CD8-positive, alpha-beta memory T cell (primary cell): Measurements from ENCODE around the gene GOSR1. TPM values are rescaled to one million over a fixed set of nuclear protein-coding genes. Genes with fewer than 3 reads are reported as not detected.
"Not testable (repeated sequence)": the region's sequence is repeated elsewhere in the genome, so short reads cannot be mapped to it uniquely, and the experiment has no call there.

Experiments used
- CTCF ChIA-PET: fragments of 350-600 bp; sonication (Branson Sonifier 250); formaldehyde crosslinking; loops from one replicate; lab custom pipeline; 2021; ENCODE audit warnings: antibody characterized with exemption; lab: Charles Lee
- POLR2A ChIA-PET: fragments of 350-600 bp; sonication (Branson Sonifier 250); formaldehyde crosslinking; loops from one replicate; lab custom pipeline; 2021; ENCODE audit warnings: antibody characterized with exemption; lab: Charles Lee
- DNase-seq, 5 donors: peaks; one replicate each; pipeline versions ENCODE4 v3.0.0 to v3.0.0-alpha.2; 2020 to 2022; ENCODE audit warnings: mixed read lengths in 1 of 5
- H3K27ac ChIP-seq: one replicate; pipeline ENCODE4 v1.7.0; 2013; ENCODE audit warnings: low read depth, mild to moderate bottlenecking, low read length, moderate library complexity
- H3K27me3 ChIP-seq: 2 replicates; pipeline ENCODE4 v1.7.0; 2013; ENCODE audit warnings: low read length, mild to moderate bottlenecking; ENCODE audit not compliant: insufficient read depth, poor library complexity, severe bottlenecking
- H3K36me3 ChIP-seq: 2 replicates; pipeline ENCODE4 v1.7.0; 2013; ENCODE audit warnings: mild to moderate bottlenecking, low read length, moderate library complexity; ENCODE audit not compliant: insufficient read depth
- H3K4me1 ChIP-seq: 2 replicates; pipeline ENCODE4 v1.7.0; 2013; ENCODE audit warnings: mild to moderate bottlenecking, low read length, moderate library complexity; ENCODE audit not compliant: insufficient read depth
- H3K4me3 ChIP-seq: 2 replicates; pipeline ENCODE4 v1.7.0; 2013; ENCODE audit warnings: mild to moderate bottlenecking, low read length
- H3K9me3 ChIP-seq: 2 replicates; pipeline ENCODE4 v1.7.0; 2013; ENCODE audit warnings: mild to moderate bottlenecking, low read length
- H3K27ac Mint-ChIP-seq, 8 donors: one replicate each; pipeline ENCODE4 v1.8.0; 2020 to 2021; ENCODE audit warnings: mixed read lengths in 8 of 8, mild to moderate bottlenecking in 6 of 8, inconsistent platforms in 3 of 8, moderate library complexity in 3 of 8
- H3K27me3 Mint-ChIP-seq, 2 donors: one replicate each; pipeline ENCODE4 v1.8.0; 2020 to 2021; ENCODE audit warnings: mixed read lengths in 2 of 2, mild to moderate bottlenecking in 1 of 2, moderate library complexity in 1 of 2
- H3K36me3 Mint-ChIP-seq, 3 donors: one replicate each; pipeline ENCODE4 v1.8.0; 2020 to 2021; ENCODE audit warnings: mixed read lengths in 3 of 3, inconsistent platforms in 1 of 3, mild to moderate bottlenecking in 1 of 3
- H3K4me1 Mint-ChIP-seq, 3 donors: one replicate each; pipeline ENCODE4 v1.8.0; 2020 to 2021; ENCODE audit warnings: mixed read lengths in 3 of 3, inconsistent platforms in 1 of 3, mild to moderate bottlenecking in 1 of 3
- H3K4me3 Mint-ChIP-seq, 7 donors: one replicate each; pipeline ENCODE4 v1.8.0; 2020 to 2021; ENCODE audit warnings: mixed read lengths in 7 of 7, mild to moderate bottlenecking in 6 of 7, moderate library complexity in 4 of 7, inconsistent platforms in 2 of 7
- H3K9me3 Mint-ChIP-seq, 5 donors: one replicate each; pipeline ENCODE4 v1.8.0; 2020 to 2022; ENCODE audit warnings: mixed read lengths in 5 of 5, mild to moderate bottlenecking in 3 of 5, moderate library complexity in 2 of 5, inconsistent platforms in 1 of 5
- polyA plus RNA-seq: library from polyadenylated mRNA; unstranded; fragments of 300-500 nt; fragmentation: Illumina TruSeq; gene quantifications from one replicate; pipeline ENCODE4 v1.2.3, GENCODE V29; 2021
- total RNA-seq, 2 experiments: library from RNA; stranded (reverse); gene quantifications; one replicate each; pipeline ENCODE4 v1.2.3, GENCODE V29; 2021

The GOSR1 gene
- total and polyA plus RNA-seq, 3 experiments from 2014 or later: 59.1 to 63.2 (median 63.1) TPM

DNA sequence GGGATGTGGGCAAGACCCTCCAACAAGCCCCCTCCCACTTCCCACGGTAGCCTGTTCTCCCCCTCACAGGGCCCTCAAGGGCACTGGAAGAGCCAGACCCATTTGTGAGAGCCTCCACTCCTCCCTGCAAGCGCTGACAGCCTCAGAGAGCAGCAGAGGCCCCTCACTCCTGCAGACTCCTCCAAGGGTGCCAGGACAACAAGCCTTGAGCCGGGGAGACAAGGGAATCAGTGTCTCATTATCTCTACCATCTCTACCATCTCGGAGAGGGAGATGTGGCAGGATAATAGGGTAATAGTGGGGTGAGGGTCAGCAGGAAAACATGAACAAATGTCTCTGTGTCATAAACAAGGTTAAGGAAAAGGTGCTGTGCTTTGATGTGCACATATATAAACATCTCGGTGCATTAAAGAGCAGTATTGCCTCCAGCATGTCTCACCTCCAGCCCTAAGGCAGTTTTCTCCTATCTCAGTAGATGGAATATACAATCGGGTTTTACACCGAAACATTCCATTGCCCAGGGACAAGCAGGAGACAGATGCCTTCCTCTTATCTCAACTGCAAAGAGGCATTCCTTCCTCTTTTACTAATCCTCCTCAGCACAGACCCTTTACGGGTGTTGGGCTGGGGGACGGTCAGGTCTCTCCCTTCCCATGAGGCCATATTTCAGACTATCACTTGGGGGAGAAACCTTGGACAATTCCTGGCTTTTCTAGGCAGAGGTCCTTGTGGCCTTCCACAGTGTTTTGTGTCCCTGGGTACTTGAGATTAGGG is 86.1 kb downstream of the GOSR1 start:
- H3K9me3 Mint-ChIP-seq, H3K27me3 ChIP-seq, H3K36me3 ChIP-seq, POLR2A ChIA-PET, DNase-seq, H3K4me3 Mint-ChIP-seq, H3K27ac Mint-ChIP-seq, H3K4me1 Mint-ChIP-seq, H3K36me3 Mint-ChIP-seq, H3K4me1 ChIP-seq, H3K9me3 ChIP-seq, H3K4me3 ChIP-seq, CTCF ChIA-PET, H3K27ac ChIP-seq: not testable (repeated sequence)
- peaks cover 0 to 10% of the 10 kb centered on the region in 2 donors for H3K27me3 Mint-ChIP-seq

GRCh38 chr17:30563905-30564390 is 86.7 kb downstream of the GOSR1 start:
- H3K4me3 ChIP-seq, H3K9me3 ChIP-seq, H3K27ac Mint-ChIP-seq, H3K4me3 Mint-ChIP-seq, H3K4me1 ChIP-seq, POLR2A ChIA-PET, H3K36me3 Mint-ChIP-seq, CTCF ChIA-PET, H3K36me3 ChIP-seq, DNase-seq, H3K27ac ChIP-seq, H3K27me3 ChIP-seq, H3K9me3 Mint-ChIP-seq, H3K4me1 Mint-ChIP-seq: not testable (repeated sequence)
- peaks cover 0 to 14% of the 10 kb centered on the region in 2 donors for H3K27me3 Mint-ChIP-seq

DNA sequence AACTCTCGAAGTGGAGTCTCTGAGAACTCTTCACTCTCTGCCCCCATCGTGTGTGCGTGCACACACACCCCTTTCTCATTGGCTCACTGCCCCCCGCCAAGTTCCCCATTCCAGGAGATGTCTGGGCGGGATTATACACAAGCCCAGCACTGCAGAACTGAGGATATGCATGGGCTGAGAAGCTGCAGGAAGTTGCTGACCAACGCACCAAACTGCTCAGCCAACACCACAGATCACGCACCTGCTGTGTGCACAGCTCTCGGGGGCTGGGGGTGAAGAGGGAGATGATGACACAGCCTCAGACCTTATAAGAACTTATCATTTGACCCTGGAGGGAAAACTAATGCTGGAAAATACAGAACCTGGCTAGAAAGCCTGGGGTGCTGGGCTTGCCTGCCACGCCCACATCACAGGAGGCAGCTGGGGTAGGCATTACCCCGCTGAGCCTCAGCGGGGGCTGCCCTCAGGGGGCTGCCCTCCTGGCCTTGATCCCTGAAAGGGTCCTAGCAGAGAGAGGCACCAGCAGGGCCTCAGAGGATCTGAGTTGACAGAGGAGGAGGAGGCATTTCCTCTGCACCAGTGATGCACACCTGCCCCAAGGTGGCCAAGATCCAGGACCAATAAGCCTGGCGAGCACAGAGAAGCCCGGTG is 87.3 kb downstream of the GOSR1 start:
- POLR2A ChIA-PET, H3K27me3 ChIP-seq, H3K4me3 ChIP-seq, H3K4me3 Mint-ChIP-seq, H3K4me1 Mint-ChIP-seq, H3K4me1 ChIP-seq, CTCF ChIA-PET, H3K9me3 Mint-ChIP-seq, H3K36me3 ChIP-seq, H3K27ac Mint-ChIP-seq, H3K27ac ChIP-seq, H3K36me3 Mint-ChIP-seq, DNase-seq, H3K9me3 ChIP-seq: not testable (repeated sequence)
- peaks cover 0 to 16% of the 10 kb centered on the region in 2 donors for H3K27me3 Mint-ChIP-seq

DNA sequence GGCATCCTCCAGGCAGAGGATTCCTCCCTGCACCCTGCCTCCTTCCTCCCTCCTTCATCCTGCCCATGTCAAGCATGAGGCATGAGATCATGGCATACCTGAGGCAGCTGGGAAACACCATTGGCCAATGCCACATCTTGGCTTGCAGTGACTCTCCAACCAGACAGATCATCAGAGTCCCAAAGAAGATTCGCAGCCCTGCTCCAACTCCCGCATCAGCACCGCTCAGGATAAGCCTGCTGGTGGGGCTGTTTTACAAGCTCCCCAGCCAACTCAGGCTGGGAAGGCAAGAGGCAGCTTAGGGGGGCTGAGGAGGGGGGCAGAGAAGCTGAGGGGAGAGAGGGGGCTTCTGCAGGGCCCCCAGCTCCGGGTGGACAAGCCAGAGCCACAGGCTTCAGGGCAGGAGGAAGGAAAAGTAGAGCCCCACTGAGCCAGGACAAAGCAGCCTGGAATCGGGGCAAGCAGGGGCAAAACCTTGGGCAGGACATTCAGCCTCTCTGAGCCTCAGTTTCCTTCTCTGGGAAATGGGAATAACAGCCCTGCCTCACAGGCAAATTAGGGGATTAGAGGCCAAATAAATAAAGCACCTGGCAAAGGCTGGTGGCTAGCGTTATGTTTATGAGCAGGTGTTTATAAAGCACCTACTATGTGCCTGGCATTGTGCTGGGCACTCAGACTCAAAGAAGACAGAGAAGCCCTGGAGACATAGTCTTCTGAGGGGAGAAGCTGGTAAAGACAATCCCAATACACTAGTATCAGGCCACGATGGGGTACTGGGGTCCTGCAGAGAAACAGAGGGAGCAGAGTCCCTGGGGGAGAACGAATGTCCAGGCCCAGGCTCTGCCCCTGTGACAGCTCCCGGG is 88.1 kb downstream of the GOSR1 start:
- Histone ChIP-seq H3K27me3 (no peaks in the 10 kb centered on the region), H3K36me3 (no peaks in the 10 kb centered on the region), H3K9me3 (no peaks in the 10 kb centered on the region), H3K4me1 (no peaks in the 10 kb centered on the region), H3K27ac (no peak overlapping the region), H3K4me3 (no peak overlapping the region)
- Mint-ChIP-seq H3K9me3 (no peaks in the 10 kb centered on the region), H3K4me1 (no peaks in the 10 kb centered on the region), H3K27ac (no peak overlapping the region), H3K36me3 (no peaks in the 10 kb centered on the region), H3K27me3 (peaks cover 0 to 16% of the 10 kb centered on the region in 2 donors), H3K4me3 (no peak overlapping the region)
- ChIA-PET CTCF (no interaction called here), POLR2A (no interaction called here)
- no peak for DNase-seq

DNA sequence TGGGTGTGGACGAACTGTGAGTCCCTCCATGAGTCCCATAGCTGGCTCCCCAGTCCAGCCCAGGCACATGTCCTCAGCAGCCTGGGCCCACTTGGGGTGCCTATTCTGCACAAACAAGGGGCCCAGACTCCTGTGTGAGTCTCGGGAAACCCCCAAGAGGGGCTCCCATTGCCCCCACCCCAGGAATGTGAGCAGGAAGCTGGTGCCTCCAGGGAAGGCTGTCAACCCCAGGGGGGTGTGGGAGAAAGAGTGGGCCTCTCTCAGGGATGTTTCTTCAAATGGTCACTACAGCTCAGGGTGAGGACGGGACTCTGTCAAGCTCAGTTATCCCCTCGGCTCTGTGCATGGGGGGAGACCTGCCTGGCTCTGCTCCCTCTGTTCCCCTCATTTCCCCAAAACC is 88.9 kb downstream of the GOSR1 start:
- H3K36me3 ChIP-seq, DNase-seq, H3K9me3 ChIP-seq, POLR2A ChIA-PET, H3K4me3 Mint-ChIP-seq, H3K27me3 ChIP-seq, H3K4me3 ChIP-seq, H3K4me1 Mint-ChIP-seq, H3K4me1 ChIP-seq, CTCF ChIA-PET, H3K27ac Mint-ChIP-seq, H3K9me3 Mint-ChIP-seq, H3K36me3 Mint-ChIP-seq, H3K27ac ChIP-seq: not testable (repeated sequence)
- H3K27me3 Mint-ChIP-seq: peaks cover 0 to 16% of the 10 kb centered on the region in 2 donors

DNA sequence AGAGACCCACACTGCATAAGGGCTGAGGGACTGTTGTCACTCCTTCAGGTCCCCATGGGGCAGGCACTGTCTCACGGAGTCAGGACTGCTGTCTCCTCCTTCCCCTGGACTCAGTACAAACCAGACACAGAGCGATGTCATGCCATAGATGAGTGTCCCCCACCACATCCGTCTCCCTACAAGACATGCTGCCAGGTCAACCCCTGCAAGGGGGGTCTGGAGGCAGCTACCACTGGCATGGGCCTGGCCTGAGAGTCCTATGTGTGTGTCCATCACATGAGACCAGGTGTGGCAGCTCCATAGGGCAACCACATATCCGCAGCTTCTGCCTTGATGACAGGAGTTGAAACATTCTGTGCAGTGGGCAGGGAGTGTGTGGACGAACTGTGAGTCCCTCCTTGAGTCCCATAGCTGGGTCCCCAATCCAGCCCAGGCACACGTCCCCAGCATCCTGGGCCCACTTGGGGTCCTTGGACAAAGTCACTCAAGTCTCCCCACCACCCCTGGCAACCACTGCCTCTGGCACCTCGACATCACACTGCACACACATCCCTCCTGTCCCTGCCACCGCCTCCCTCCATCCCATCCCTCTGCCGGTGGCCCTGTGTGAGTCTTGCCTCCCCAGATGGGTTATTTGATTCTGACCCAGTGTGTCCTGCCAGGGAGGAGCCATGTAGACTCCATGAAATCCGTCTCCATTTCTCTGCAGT is 89.5 kb downstream of the GOSR1 start:
- H3K27me3 ChIP-seq, H3K4me3 ChIP-seq, CTCF ChIA-PET, H3K4me3 Mint-ChIP-seq, H3K4me1 Mint-ChIP-seq, H3K36me3 ChIP-seq, H3K9me3 ChIP-seq, H3K4me1 ChIP-seq, H3K27ac Mint-ChIP-seq, H3K9me3 Mint-ChIP-seq, POLR2A ChIA-PET, H3K36me3 Mint-ChIP-seq, H3K27ac ChIP-seq, DNase-seq: not testable (repeated sequence)
- H3K27me3 Mint-ChIP-seq: peaks cover 0 to 16% of the 10 kb centered on the region in 2 donors

DNA sequence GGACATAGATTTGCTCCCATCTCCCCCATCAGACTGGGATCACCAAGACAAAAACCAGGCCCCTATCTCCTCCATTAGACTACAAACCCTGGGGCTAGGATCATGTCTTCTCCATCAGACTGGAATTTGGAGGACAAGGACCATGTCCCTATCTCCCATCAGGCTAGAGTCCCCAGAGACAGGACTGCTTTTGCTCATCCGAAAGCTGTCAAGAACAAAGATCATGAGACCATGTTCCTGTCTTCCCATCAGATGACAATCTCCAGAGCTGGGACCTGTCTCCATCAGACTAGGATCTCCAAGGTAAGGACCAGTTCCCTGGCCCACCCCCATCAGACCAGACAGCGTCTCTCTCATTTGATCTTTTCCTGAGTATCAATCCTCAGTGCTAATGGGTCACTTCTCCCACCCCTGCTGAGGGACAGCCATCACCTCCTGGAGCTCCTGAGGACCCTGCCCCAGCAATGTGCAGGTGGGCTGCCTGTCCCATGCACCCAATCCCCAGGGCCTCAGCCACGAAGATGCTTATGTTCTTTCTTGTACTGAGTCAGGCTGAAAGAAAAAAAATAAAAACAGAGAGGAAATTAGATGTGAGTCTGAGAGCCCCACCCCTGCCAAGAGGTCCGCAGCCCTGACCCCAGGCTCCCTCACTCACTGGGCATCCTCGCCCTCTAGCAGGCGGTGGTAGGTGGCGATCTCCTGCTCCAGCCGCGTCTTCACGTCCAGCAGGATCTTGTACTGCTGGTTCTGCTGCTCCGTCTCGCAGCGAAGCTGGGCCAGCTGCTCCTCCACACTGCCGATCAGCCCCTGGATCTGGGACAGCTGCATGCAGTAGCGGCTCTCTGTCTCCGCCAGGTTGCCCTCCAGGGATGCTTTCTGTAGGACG is 90.3 kb downstream of the GOSR1 start:
- Mint-ChIP-seq H3K27me3 (peaks cover 0 to 16% of the 10 kb centered on the region in 2 donors), H3K9me3 (no peaks in the 10 kb centered on the region)

More for the DNA sequence above, 90.3 kb downstream of the GOSR1 start:
- no peaks in the 10 kb centered on the region for H3K9me3 ChIP-seq
- no peak overlapping the region for H3K27ac ChIP-seq
- H3K27ac Mint-ChIP-seq: no peak overlapping the region
- no peaks in the 10 kb centered on the region for H3K4me1 Mint-ChIP-seq
- H3K36me3 Mint-ChIP-seq: no peaks in the 10 kb centered on the region
- H3K4me1 ChIP-seq: no peaks in the 10 kb centered on the region
- DNase-seq: no peak
- ChIA-PET POLR2A (no interaction called here), CTCF (no interaction called here)
- no peaks in the 10 kb centered on the region for H3K27me3 ChIP-seq
- H3K4me3 ChIP-seq: no peak overlapping the region
- H3K4me3 Mint-ChIP-seq: no peak overlapping the region
- no peaks in the 10 kb centered on the region for H3K36me3 ChIP-seq
